ENCODE measurements around the gene ZNF3.

DNA sequence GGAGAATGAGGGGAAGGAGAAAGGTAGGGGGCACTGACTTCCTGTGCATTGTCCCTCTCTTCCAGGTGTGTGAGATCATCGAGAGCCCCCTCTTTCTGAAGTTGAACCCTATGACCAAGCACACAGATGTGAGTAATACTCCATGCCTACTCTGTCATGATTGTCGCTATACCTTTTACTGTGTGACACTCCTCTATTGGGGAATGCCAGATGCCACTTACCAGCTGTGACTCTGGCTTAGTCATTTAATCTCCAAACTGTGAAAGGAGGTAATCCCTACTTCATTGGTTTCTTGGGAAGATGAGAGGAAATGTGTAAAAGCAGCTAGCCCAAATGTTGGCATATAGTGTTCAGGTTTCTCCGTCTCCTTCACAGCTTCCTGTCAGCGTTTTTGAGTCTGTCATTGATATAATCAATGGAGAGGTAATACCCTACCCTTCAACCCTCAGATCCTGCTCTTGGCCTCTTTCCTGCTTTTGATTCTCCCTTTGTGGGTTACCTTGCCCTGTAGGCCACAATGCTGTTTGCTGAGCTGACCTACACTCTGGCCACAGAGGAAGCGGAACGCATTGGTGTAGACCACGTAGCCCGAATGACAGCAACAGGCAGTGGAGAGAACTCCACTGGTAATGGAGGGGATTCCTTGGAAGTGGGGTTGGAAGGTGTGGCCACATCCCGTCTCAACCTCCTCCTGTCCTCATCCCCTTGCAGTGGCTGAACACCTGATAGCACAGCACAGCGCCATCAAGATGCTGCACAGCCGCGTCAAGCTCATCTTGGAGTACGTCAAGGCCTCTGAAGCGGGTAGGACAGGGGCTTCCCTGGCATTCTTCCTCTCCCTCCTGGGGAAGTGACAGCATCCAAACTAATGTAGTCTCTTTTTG, 9.2 kb upstream of the ZNF3 start:
- TF ChIP-seq, protein P1, sequence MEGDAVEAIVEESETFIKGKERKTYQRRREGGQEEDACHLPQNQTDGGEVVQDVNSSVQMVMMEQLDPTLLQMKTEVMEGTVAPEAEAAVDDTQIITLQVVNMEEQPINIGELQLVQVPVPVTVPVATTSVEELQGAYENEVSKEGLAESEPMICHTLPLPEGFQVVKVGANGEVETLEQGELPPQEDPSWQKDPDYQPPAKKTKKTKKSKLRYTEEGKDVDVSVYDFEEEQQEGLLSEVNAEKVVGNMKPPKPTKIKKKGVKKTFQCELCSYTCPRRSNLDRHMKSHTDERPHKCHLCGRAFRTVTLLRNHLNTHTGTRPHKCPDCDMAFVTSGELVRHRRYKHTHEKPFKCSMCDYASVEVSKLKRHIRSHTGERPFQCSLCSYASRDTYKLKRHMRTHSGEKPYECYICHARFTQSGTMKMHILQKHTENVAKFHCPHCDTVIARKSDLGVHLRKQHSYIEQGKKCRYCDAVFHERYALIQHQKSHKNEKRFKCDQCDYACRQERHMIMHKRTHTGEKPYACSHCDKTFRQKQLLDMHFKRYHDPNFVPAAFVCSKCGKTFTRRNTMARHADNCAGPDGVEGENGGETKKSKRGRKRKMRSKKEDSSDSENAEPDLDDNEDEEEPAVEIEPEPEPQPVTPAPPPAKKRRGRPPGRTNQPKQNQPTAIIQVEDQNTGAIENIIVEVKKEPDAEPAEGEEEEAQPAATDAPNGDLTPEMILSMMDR (IDR thresholded peaks at IDR 0.05; ENCODE audit: low read depth, low read length, poor library complexity, severe bottlenecking), result no peak
- no peak for TF ChIP-seq EZH2phosphoT487 (IDR thresholded peaks at IDR 0.05; ENCODE audit: borderline replicate concordance, low read length)
